Hippocampal formation (tissue), 2 donors: ENCODE measurements around the gene MRPL9.
"Not testable (repeated sequence)": the region's sequence is repeated elsewhere in the genome, so short reads cannot be mapped to it uniquely, and the experiment has no call there.

ENCODE experiments used
- DNase-seq, 2 donors: peaks; one replicate each; lab custom pipeline; 2025; lab: John Stamatoyannopoulos, UW

The MRPL9 gene

DNA sequence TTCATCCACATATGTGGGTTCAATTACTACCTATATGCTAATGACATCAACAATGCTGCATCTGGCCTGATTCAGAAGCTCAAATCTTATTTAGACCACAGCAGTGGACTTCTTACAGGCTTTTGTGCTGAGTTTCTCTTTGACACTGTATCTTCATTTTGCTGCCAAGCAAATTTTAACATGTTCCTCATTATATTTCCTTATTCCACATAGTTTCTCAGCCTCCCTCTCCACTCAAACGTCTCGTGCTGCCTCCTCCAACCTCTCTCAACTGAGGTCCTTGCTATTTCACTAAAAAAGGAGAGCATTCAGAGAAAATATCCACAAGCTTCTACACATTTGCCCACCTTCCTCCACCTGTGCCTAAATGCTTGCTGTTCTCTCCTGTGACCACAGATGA is 20.5 kb upstream of the MRPL9 start:
- DNase-seq, result no peak

DNA sequence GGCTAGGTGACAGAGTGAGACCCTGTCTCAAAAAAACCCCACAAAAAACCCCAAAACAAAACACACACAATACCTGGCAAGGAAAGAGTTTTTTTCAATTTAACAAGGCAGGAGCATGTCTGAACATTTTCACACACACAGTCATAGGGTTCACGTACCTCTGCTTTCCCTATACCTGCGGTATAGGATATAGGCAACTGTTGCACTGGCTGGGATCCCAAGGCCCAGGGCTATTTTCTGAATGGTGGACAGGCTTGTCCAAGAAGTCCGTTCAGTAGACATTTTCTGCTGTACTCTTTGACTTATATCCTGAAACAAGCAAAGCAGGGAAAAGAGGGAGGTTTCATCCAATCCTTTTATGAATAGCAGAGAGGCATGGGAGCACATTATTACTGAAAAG is 19.4 kb upstream of the MRPL9 start:
- DNase-seq, result no peak

DNA sequence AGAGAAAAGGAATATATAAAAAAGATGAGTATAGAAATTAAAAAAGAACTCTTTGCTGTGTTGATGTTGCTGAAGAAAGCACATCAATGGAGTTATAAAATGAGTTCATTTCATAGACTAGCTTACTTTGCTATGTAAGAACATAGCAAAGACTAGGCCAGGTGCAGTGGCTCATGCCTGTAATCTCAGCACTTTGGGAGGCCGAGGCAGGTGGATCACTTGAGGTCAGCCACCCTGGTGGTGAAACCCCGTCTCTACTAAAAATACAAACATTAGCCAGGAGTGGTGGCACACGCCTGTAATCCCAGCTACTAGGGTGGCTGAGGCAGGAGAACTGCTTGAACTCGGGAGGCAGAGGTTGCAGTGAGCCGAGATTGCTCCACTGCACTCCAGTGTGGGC is 18.7 kb upstream of the MRPL9 start:
- not testable (repeated sequence) for DNase-seq

DNA sequence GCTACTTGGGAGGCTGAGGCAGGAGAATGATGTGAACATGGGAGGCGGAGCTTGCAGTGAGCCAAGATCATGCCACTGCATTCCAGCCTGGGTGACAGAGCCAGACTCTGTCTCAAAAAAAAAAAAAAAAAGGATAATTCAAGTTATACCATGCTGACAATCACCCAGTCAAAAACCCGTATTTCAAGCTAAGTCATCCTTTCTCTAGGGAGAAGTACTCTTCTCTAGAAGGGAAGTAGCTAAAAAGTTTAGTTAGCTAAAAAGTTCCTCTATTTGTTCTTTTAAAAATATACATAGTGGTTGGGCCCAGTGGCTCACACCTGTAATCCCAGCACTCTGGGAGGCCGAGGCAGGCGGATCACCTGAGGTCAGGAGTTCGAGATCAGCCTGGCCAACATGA is 17.4 kb upstream of the MRPL9 start:
- not testable (repeated sequence) for DNase-seq

DNA sequence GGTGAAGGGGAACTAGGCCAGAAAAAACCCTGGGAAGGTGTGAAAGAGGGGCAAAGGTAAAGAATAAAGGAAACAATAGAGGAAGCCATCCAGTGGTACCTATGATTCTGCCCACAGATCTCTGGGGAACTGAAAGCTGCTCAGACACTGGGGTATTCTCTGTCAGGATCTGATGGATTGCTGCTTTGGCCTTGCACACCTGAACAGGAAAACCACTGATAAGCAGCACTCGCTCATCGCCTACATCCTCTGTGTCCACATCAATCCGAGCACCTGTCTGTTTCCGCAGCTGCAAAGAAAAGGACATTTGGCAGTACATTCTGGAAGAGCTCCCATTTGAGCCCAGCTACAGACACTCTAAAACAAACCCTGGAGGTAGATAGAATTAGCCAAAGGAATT is 16.6 kb upstream of the MRPL9 start:
- no peak for DNase-seq

DNA sequence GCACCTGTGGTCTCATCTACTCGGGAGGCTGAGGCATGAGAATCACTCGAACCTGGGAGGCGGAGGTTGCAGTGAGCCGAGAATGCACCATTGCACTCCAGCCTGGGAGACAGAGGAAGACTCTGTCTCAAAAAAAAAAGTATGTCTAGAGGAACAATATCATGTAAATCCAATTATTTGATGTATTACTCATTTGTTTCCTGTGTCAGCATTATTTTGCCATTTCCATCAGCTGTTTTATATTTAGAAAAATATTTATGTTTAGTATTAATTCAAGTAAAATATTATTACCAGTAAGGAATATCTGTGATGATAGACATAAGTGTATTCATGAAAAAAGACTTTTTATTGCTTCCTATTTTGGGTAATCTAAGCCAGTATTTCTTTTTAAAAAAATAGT is 14.0 kb upstream of the MRPL9 start:
- DNase-seq, result no peak

DNA sequence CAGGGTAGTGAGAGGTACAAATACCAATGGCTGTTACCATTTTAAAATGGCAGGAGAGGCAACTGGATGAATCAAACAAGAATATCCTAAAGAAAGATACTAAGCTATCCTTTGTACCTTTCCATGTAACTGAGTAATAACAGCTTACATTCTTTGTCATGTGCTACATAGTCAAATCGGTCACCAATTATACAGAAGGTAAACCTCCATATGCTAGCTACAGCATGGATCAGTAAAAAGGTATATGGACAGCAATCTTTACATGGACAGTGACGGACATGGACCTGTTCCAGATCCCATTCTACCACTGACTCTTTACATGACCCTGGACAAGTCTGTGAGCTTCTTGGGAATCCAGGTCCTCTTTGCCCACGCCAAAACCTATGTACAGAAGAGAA is 13.4 kb upstream of the MRPL9 start:
- no peak for DNase-seq

DNA sequence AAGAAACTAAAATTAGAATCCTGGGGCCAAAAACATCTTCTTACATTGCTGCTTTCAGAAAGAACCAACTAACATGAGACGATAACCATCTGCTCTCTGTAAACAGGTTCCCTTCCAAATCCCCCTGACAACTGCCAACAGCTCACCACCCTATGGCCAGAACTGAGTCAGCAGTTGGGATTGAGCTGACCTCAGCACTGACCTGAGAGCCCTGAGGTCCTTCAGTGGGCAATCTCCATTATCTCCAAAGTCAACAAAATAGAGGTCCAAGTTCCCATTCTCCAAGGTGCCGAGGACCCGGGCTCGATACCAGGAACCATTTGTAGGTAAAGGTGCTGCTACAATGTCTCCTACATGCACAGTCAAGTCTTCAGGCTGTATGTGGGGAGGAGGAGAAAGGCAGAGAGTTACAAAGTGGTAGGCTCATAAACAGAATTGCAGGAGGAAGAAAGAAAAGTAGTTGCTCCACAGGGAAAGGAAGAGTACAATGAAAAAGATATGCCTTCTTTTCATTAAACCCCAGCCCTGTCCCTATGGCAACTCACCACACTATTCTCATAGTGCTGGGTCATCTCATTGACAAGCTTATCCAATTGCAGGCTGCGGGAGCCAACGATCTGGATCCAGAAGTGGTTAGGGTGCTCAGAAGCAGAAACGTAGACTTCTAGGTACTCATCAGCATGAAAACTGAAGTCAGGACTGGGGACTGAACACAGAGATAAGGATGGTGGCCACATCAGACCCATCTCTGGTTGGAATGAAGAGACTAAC is 12.8 kb upstream of the MRPL9 start:
- no peak for DNase-seq

DNA sequence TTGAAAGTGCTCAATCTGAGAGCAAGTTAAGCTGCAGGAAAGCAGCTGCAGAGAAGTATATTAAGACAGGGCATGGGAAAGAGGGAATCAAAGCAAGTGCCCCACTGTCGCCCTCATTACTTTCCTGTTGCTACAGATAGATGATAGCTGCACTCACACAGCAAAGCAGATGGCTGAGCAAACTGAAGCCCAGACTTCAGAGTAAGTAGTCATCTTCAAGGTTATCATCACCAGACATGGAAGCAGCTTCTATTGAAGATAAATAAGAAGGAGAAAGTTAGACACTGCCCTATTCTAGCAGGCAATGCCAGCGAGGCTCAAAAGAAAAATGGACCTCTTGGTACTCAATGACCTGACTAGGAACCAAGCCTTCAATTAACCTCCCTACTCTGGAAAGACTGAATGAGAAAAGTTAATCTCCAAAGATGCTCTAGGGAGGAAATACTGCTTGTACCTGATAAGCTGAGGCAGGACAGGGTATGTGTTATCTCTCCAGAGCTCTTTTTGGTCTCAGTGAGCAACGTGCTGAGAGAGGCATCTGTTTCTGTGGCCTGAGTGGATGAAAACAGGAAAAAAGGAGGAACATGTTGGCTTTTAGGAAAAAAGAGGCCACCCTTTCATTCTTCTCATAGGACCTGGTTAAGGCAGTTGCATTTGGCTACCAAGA is 11.1 kb upstream of the MRPL9 start:
- DNase-seq, result no peak

DNA sequence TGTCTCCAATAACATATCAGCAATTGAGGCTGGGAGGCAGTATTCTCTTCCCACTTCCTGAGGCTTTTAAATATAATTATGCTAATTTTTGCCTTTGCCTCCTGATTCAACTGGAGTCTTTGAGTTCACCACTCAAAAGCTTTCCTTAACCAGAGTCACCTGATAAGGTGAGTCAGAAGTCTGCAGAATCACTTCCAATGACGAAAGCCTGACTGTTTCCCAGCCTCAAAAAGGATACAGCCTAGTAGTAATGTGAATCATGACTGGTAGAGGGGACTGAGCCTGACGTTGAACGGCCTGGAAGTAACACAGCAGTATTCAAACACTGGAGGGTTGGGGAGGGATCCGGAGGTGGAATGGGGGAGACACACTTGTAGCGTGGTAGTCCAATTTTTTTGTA is 10.4 kb upstream of the MRPL9 start:
- DNase-seq, result no peak

DNA sequence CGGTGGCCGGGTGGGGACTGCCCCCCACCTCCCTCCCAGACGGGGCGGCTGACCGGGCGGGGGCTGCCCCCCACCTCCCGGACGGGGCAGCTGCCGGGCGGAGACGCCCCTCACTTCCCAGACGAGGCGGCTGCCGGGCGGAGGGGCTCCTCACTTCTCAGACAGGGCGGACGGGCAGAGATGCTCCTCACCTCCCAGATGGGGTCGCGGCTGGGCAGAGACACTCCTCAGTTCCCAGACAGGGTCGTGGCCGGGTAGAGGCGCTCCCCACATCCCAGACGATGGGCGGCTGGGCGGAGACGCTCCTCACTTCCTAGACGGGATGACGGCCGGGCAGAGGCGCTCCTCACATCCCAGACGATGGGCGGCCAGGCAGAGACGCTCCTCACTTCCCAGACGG is 6.0 kb upstream of the MRPL9 start:
- not testable (repeated sequence) for DNase-seq

DNA sequence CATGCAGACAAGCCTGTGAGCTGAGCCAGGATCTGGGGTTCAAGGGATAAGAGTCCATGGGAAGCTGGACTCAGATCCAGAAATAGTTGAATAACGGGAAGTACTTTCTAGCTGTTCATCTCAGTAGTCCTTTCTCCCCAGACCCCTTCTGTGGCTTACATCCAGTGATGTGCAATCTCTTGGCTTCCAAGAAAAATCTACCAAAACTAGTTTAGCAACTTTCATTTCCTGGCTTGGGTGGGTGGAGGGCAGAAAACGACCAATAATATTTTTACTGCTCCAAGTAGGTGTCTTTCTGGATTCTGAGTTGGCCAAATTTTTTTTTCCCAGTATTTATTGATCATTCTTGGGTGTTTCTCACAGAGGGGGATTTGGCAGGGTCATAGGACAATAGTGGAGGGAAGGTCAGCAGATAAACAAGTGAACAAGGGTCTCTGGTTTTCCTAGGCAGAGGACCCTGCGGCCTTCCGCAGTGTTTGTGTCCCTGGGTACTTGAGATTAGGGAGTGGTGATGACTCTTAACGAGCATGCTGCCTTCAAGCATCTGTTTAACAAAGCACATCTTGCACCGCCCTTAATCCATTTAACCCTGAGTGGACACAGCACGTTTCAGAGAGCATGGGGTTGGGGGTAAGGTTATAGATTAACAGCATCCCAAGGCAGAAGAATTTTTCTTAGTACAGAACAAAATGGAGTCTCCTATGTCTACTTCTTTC is 5.2 kb upstream of the MRPL9 start:
- DNase-seq, result not testable (repeated sequence)

DNA sequence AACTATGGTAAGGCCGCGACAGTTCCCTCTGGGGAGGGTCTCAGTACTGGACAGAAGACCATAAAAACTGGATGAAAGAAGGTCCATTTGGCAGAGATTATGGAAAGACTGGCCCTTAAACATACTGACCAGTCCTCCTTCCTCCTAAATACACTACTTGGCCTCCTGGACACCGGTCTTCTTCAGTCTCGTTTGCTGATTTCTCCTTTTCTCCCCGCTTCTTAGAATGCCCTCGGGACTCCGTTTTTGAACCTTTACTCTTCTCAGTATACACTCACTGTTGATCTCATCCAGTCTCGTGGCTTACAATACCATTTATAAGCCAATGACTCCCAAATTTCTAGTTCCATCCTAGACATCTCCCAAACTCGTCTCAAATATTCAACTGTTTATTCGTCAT is 694 bp upstream of the MRPL9 start:
- DNase-seq, result no peak

DNA sequence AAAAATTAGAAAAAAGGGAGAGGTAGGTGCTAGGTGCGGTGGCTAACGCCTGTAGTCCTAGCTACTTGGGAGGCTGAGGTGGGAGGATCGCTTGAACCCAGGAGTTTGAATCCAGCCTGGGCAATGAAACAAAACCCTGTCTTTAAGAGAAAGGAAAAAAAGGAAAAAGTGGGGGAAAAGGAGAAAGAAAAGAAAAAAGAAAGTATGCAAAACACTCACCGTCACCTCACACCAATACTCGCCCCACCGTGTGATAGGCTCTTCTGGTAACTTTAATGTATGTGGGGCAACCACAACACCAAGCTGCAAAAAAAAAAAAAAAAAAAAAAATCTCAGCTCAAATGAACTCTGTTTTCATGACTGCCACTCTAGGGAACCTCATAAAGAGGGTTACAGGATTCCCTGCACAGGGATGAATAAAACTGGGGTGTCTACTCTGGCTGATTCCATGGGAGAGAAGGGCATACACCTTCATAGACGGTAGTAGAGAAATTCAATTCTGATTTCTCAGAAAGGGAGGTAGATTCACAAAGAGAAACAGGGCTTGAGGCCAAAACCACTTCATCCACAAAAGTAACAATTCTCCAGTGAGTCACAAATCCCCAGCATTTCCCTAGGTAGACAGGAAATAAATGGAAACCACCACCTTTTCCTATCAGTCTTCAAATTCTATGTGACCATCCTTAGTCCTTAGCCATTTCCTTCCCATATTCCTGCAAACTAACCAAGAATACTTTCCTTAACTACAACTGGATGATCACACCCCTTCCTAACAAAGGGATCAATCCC is 2.5 kb downstream of the MRPL9 start:
- no peak for DNase-seq

DNA sequence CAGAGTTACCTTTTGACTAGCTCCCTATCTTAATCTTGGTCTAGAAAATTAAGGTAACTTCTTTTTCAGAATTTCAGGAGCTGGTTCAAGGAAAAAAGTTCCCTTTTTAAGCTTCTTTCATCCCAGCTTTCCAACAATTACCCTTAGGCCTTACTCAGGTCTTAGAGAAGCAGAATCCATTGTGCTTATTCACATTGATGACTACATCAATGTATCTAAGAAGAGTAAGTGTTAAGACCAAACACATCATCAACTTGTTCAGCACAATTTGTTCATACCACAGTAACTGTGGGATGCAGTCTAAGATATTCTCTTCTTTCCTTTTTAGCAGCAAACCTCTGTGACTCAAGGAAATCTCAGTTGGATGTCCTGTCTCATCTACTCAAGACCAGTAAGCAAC is 4.1 kb downstream of the MRPL9 start:
- DNase-seq, result no peak

DNA sequence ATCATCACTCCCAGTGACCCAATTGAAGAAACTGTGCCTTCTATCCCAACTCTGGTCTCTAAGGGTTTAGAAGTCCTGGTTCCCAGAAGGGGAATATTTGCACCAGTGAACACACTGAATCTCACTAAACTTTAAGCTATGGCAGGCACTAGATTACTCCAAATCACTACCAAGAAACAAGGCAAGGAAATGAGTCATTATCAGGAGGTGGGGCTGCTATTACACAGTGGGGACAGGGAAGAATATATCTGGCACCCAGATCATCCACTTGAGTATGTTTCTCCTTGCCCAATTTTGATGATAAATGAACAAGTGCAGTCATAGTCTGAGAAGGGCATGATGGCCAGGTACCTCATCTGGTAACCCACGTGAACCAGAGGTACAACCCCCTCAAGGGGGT is 7.0 kb downstream of the MRPL9 start:
- DNase-seq, result no peak

DNA sequence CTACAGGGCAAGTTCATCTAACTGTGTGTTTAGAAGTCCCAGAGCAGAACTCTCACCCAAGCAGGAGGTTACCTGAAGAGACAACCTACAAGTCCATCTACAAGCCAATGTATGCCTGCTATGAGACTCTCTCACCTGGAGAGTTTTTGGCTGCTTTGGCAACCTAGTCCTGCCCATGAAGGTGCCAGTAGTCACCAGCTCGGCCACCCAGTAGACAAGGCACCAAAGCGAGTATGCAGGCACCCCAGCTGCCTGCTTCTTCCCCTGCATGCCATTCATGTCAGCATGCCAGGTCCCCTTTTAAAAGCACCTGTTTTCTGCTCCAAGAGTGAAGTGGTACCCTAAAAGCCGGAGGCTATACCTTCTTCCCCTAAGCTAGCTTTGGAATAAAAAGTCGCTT is 21.8 kb downstream of the MRPL9 start:
- no peak for DNase-seq

DNA sequence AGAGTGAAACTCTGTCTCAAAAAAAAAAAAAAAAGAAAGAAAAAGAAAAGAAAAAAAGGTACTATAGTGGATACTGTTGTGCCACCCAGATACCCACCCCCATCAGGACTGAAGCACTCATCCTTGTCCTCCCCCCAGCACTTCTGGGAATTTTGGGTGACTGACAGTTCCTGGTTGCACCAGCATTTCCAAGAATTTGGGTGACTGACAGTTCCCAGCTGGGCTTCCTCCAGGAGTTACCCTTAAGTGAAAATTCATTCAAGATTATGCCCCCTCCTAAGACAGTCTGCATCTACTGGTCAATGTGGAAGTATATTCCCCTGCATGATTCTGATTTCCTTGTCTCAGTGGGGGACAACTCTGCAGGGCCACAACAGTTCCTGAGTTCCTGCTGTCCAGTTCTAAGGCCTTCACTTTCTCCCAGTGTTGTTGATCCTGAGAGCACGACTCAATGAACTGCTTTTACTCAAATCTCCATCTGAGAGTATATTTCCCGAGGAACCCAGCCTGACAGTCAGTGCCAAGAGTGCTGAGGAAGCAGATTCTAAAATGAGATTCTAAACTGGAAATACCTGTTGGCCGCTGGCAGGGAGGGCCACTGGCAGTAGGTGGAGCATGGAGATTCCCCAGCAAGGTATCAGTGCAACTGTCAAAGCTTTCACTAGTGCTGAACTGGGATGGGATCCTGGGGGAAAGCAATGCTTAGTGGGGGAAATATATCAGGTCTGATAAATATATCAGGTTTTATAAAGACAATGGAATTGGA is 23.5 kb downstream of the MRPL9 start:
- DNase-seq, result no peak

DNA sequence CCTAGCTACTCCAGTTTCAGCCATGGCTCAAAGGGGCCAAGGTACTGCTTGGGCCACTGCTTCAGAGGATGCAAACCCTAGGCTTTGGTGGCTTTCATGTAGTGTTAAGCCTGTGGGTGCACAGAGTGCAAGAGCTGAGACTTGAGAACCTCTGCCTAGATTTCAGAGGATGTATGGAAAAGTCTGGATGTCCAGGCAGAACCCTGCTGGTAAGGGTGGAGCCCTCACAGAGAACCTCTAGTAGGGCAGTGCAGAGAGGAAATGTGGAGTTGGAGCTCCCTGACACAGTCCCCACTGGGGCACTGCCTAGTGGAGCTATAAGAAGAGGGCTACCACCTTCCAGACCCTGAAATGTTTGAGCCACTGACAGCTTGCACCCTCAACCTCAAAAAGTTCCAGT is 25.8 kb downstream of the MRPL9 start:
- DNase-seq, result no peak

DNA sequence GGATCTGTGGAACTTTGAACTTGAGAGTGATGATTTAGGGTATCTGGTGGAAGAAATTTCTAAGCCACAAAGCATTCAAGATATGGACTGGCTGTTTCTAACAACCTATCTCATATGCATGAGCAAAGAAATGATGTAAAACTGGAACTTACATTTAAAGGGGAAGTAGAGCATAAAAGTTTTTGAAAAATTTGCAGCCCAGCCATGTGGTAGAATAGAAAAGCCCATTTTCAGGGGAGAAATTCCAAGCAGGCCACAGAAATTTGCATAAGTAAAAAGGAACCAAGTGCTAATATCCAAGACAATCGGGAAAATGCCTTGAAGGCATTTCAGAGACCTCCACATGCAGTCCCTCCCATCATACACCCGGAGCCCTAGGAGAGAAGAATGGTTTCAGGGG is 26.3 kb downstream of the MRPL9 start:
- DNase-seq, result no peak

DNA sequence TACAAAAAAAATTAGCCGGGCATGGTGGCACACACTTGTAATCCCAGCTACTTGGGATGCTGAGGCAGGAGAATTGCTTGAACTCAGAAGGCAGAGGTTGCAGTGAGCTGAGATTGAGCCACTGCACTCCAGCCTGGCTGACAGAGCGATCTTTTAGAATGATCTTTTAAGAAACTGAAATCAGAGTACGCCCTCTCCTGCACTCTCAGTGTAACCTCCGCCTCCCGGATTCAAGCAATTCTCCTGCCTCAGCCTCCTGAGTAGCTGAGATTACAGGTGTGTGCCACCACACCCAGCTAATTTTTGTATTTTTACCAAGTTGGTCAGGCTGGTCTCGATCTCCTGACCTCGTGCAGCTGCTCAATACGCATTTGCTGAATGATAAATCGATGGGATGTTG is 29.3 kb downstream of the MRPL9 start:
- not testable (repeated sequence) for DNase-seq

DNA sequence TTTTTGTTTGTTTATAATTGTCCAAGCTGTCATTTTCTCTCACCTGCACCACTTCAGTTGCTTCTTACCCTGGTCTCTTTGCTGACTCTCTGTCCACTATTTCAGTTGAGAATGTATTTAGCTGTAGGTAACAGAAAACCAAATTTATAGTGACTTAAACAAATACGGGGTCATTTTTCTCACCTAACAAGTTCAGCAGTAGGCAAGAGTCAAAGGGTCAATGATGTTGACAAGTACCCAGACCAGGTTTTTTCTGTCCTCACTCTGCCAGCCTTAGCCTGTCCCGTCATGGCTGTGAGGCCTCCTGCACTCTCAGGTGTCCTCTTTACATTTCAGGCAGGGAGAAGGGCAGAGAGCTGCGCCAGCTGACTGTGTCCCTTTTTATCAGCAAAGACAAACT is 30.2 kb downstream of the MRPL9 start:
- no peak for DNase-seq
